Sigmoid colon (tissue), 7 donors: ENCODE measurements around the gene PYGB. TPM values are rescaled to one million over a fixed set of nuclear protein-coding genes. Genes with fewer than 3 reads are reported as not detected.

Experiments used
- DNase-seq: peaks from one replicate; pipeline ENCODE4 v3.0.0-alpha.2; 2019
- H3K27ac ChIP-seq, 4 donors: fragments of 200-600 bp; sonication (generic); one replicate each; pipeline ENCODE4 v1.5.1; 2016 to 2019; ENCODE audit warnings: mild to moderate bottlenecking in 1 of 4
- H3K27me3 ChIP-seq, 3 donors: fragments of 200-600 bp; sonication (generic); one replicate each; pipeline ENCODE4 v1.5.1; 2019; ENCODE audit warnings: mild to moderate bottlenecking in 1 of 3
- H3K36me3 ChIP-seq, 4 donors: fragments of 200-600 bp; sonication (generic); one replicate each; pipeline ENCODE4 v1.5.1; 2016 to 2019
- H3K4me1 ChIP-seq, 4 donors: fragments of 200-600 bp; sonication (generic); one replicate each; pipeline ENCODE4 v1.5.1; 2017 to 2019
- H3K4me3 ChIP-seq, 4 donors: fragments of 200-600 bp; sonication (generic); one replicate each; pipeline ENCODE4 v1.5.1; 2017 to 2019; ENCODE audit warnings: mild to moderate bottlenecking in 2 of 4, moderate library complexity in 1 of 4
- H3K9me3 ChIP-seq, 4 donors: fragments of 200-600 bp in 3 of 4; sonication (generic) in 3 of 4; one replicate each; pipeline versions ENCODE4 v1.5.1 to v1.6.1; 2013 to 2019
- EP300 ChIP-seq, 4 donors: sonication (generic); formaldehyde crosslinking; IDR thresholded peaks; one replicate each; pipeline ENCODE4 v1.6.1; 2017; ENCODE audit warnings: antibody characterized with exemption in 4 of 4
- POLR2A ChIP-seq, 2 donors: fragments of 450-650 bp; IDR thresholded peaks; one replicate each; pipeline ENCODE4 v1.6.1; 2016; ENCODE audit warnings: antibody characterized with exemption in 2 of 2, mild to moderate bottlenecking in 2 of 2, moderate library complexity in 2 of 2
- POLR2AphosphoS5 ChIP-seq, 4 donors: sonication (generic); formaldehyde crosslinking; IDR thresholded peaks; one replicate each; pipeline ENCODE4 v1.6.1; 2017; ENCODE audit warnings: antibody characterized with exemption in 4 of 4
- WGBS, 2 donors: extraction: QIAGEN DNeasy Blood & Tissue Kit; methylation state at CpG; one replicate each; pipeline ENCODE4 v1.1.7; 2013; 5-methylcytosine and 5-hydroxymethylcytosine counted together
- intact Hi-C: fragments of 100-400 bp; cut with DNase I; formaldehyde crosslinking; loops from one replicate; pipeline ENCODE4 v1.15.1; 2023
- polyA plus RNA-seq, 3 donors: library from polyadenylated mRNA; stranded (reverse); fragments of 200-250 nt; gene quantifications; one replicate each; pipeline ENCODE4 v1.2.3, GENCODE V29; 2013
- total RNA-seq, 4 donors: library from RNA; depleted of rRNA; stranded (reverse); fragments of >200 nt; gene quantifications; one replicate each; pipeline ENCODE4 v1.1.0, GENCODE V29; 2016
- TF ChIP-seq, protein P1 (sequence below), 4 experiments: fragments of 450-650 bp in 3 of 4; fragments of 200-600 bp in 1 of 4; IDR thresholded peaks; one replicate each; pipeline ENCODE4 v1.5.1; 2016 to 2019; ENCODE audit warnings: antibody characterized with exemption in 4 of 4, mild to moderate bottlenecking in 3 of 4, moderate library complexity in 2 of 4
- donor health status: healthy with polysubstance abuse.
- donor health status: Bipolar disorder and iron deficiency.
- donor health status: healthy.

The PYGB gene
- total and polyA plus RNA-seq, 7 donors: 45.6 to 317 (median 198) TPM

DNA sequence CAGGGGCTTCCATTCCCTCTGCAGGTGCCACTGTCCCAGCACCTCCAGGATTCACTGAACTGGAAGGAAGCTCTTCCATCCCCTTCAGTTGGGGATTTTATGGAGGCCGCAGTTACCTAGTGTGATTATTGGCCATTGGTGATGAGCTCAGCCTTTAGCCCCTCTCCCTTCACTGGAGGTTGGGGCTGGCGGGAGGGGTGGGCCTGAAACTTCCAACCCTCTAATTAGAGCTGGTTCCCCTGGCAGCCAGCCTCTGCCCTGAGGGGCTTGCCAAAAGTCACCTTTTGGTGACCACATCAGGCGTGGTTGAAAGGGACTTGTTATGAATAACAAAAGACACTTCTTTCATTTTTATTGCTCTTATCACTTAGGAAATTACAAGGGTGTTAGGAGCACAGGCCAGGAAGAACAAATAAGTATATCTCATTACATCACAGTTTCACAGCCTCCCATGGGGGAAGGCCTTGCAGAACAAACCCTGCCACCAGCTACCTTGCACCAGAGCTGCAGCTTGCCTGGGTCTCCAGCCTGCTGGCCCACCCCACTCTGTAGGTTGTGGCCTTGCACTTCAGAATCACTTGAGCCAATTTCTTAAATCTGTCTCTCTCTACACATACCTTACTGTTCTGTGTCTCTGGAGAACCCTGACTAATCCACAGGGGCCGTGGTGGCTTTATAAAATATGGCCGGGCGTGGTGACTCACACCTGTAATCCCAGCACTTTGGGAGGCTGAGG lies 5.0 kb downstream of the PYGB start:
- peak overlapping the region; percentile 95 to 97 (median 96) for H3K27ac ChIP-seq
- DNase-seq: no peak

DNA sequence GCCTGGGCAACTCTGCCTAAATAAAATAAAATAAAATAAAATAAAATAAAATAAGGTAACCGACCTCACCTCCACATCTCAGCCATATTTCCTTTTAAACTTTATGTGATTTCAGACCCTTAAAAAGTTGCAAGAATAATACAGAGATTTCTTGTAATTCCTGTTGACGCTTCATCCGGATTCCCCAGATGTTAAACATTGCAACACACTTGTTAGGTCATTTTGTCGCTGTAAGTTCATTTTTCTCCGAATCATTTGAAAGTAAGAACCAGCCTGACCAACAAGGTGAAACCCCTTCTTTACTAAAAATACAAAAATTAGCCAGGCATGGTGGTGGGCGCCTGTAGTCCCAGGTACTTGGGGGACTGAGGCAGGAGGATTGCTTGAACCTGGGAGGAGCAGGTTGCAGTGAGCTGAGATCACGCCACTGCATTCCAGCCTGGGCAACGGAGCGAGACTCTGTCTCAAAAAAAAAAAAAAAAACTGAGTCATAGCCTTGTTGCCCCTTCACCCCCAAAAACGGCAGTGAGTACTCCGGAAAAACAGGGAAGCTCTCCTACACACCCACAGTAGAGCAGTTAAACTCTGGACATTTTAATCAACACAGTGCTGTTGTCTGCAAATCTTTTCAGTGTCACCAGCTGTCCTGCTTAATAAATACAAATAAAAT lies 5.9 kb downstream of the PYGB start:
- peak overlapping the region; percentile 95 to 97 (median 96) for H3K27ac ChIP-seq
- intact Hi-C loops: no loop called here
- H3K4me1 ChIP-seq: peaks cover 0 to 95% (median 86%) of the 10 kb centered on the region in 4 donors
- TF ChIP-seq POLR2AphosphoS5 (IDR thresholded peaks at IDR 0.05) (no peak), EP300 (IDR thresholded peaks at IDR 0.05) (no peak), POLR2A (IDR thresholded peaks at IDR 0.05) (no peak)
- TF ChIP-seq, protein P1, sequence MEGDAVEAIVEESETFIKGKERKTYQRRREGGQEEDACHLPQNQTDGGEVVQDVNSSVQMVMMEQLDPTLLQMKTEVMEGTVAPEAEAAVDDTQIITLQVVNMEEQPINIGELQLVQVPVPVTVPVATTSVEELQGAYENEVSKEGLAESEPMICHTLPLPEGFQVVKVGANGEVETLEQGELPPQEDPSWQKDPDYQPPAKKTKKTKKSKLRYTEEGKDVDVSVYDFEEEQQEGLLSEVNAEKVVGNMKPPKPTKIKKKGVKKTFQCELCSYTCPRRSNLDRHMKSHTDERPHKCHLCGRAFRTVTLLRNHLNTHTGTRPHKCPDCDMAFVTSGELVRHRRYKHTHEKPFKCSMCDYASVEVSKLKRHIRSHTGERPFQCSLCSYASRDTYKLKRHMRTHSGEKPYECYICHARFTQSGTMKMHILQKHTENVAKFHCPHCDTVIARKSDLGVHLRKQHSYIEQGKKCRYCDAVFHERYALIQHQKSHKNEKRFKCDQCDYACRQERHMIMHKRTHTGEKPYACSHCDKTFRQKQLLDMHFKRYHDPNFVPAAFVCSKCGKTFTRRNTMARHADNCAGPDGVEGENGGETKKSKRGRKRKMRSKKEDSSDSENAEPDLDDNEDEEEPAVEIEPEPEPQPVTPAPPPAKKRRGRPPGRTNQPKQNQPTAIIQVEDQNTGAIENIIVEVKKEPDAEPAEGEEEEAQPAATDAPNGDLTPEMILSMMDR (IDR thresholded peaks at IDR 0.05): no peak
- DNase-seq: no peak
- H3K36me3 ChIP-seq: peaks cover 0 to 4% (median under 1%) of the 10 kb centered on the region in 4 donors
- H3K27me3 ChIP-seq: no peaks in the 10 kb centered on the region
- 76 to 88% methylated on average over 11 of the region's 11 CpGs for WGBS, 2 donors
- no peaks in the 10 kb centered on the region for H3K9me3 ChIP-seq
- no peak overlapping the region for H3K4me3 ChIP-seq

More for the DNA sequence above, 5.0 kb downstream of the PYGB start:
- peaks cover 0 to 4% (median 0%) of the 10 kb centered on the region in 4 donors for H3K36me3 ChIP-seq
- TF ChIP-seq POLR2A (IDR thresholded peaks at IDR 0.05) (no peak), POLR2AphosphoS5 (IDR thresholded peaks at IDR 0.05) (no peak), EP300 (IDR thresholded peaks at IDR 0.05) (no peak)
- TF ChIP-seq, protein P1 (IDR thresholded peaks at IDR 0.05): no peak
- no peaks in the 10 kb centered on the region for H3K27me3 ChIP-seq
- no peaks in the 10 kb centered on the region for H3K9me3 ChIP-seq
- H3K4me1 ChIP-seq: peaks cover 0 to 86% (median 77%) of the 10 kb centered on the region in 4 donors
- intact Hi-C loops: no loop called here
- H3K4me3 ChIP-seq: no peak overlapping the region
- 20 to 74% methylated on average over 6 of the region's 6 CpGs for WGBS, 2 donors

DNA sequence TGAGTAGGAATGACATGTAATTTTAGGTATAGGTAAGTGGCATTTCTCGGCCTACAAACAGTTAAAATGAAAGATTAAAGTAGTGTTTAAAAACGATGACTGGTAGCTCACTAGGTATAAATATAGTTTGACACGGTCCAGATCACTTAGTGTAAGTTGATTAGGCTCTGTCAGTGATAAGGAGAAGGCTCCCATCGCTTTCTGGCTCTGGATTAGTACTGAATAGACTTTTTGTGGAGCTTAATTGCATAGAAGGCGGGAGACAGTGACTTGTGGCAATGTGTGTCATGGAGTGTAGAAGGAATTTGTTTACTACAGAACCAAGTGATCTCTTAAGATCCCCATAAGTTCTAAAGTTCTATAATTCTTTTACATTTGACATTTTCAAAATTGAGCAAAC lies 6.7 kb downstream of the PYGB start:
- intact Hi-C loops: no loop called here
- peaks cover 0 to 93% (median 87%) of the 10 kb centered on the region in 4 donors for H3K4me1 ChIP-seq
- WGBS, 2 donors: 58 to 71% methylated on average over 5 of the region's 5 CpGs

DNA sequence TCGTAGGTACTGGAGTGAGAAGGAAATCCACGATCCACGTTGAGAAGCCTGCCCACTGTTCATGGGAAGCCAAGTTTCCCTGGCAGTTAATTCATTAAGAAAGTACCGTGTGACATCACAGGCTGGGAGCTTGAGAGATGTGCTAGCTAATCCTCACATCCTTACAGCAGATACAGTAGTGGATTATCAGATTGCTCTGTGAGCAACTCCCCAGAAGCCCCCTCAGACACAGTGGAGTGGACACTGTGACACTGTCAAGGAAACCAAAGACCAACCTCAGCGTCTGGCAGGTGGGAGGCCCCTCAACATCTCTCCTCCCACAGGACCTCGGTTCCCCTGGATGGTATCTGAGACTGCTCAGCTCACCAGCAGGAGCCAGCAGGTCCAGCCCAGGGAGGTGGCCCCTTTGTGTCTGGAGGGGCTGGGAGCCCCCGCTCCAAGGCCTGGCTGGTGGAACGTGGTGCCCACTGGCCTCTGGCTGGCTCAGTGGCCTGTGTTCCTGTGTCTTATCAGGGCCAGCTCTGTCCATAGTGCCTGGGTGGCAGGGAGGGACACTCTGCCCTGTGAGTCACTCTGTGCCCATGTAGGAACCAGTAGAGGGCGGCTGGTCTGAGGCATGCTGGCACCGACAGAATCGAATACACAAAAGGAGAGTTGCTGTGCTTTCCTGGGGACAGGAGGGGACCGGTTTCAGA lies 7.2 kb downstream of the PYGB start:
- intact Hi-C loops: no loop called here
- peaks cover 0 to 87% (median 85%) of the 10 kb centered on the region in 4 donors for H3K4me1 ChIP-seq
- no peaks in the 10 kb centered on the region for H3K27me3 ChIP-seq
- peak overlapping the region; percentile 67 to 97 (median 96) for H3K27ac ChIP-seq
- WGBS, 2 donors: 50 to 82% methylated on average over 12 of the region's 12 CpGs
- TF ChIP-seq, protein P1 (IDR thresholded peaks at IDR 0.05): no peak
- TF ChIP-seq POLR2A (IDR thresholded peaks at IDR 0.05): no peak
- no peak for TF ChIP-seq EP300 (IDR thresholded peaks at IDR 0.05)
- TF ChIP-seq POLR2AphosphoS5 (IDR thresholded peaks at IDR 0.05): peak in 1 of 4 donors; percentile 14
- DNase-seq: no peak
- no peak overlapping the region for H3K4me3 ChIP-seq
- no peaks in the 10 kb centered on the region for H3K9me3 ChIP-seq
- peaks cover 0 to 18% (median 12%) of the 10 kb centered on the region in 4 donors for H3K36me3 ChIP-seq

More for the DNA sequence above, 6.7 kb downstream of the PYGB start:
- no peak for TF ChIP-seq EP300 (IDR thresholded peaks at IDR 0.05)
- no peak for TF ChIP-seq POLR2AphosphoS5 (IDR thresholded peaks at IDR 0.05)
- TF ChIP-seq POLR2A (IDR thresholded peaks at IDR 0.05): no peak
- TF ChIP-seq, protein P1 (IDR thresholded peaks at IDR 0.05): no peak
- Histone ChIP-seq H3K27ac (peak overlapping the region; percentile 67 to 97 (median 96)), H3K9me3 (no peaks in the 10 kb centered on the region), H3K36me3 (peaks cover 0 to 12% (median 7%) of the 10 kb centered on the region in 4 donors), H3K4me3 (no peak overlapping the region), H3K27me3 (no peaks in the 10 kb centered on the region)
- DNase-seq: no peak
